Kidney tubule cell (primary cell): ENCODE data around the gene ENKUR.
"Not testable (repeated sequence)": the region's sequence is repeated elsewhere in the genome, so short reads cannot be mapped to it uniquely, and the experiment has no call there.

Experiments
- DNase-seq: peaks from one replicate; pipeline ENCODE4 v3.0.0-alpha.2; 2018; ENCODE audit warnings: low spot score

The ENKUR gene

DNA sequence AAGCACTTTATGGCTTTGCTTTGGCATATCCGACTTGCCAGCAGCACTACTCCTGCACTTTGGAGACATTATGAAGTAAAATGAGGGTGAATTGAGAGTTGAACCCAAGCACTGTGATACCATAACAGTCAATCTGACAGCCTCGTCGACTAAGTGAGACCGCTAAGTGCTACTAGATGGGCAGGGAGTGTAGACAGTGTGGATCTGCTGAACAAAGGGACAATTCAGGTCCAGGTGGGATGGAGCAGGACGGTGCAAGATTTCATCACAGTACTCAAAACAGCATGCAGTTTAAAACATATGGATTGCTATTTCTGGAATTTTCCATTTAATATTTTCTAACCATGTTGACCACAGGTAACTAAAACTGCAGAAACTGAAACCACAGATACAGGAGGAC lies 42.8 kb downstream of the ENKUR start:
- no peak for DNase-seq

- no peak for DNase-seq
These were observed 44.6 kb downstream of the ENKUR start for GRCh38 chr10:24971374-24971773.

DNA sequence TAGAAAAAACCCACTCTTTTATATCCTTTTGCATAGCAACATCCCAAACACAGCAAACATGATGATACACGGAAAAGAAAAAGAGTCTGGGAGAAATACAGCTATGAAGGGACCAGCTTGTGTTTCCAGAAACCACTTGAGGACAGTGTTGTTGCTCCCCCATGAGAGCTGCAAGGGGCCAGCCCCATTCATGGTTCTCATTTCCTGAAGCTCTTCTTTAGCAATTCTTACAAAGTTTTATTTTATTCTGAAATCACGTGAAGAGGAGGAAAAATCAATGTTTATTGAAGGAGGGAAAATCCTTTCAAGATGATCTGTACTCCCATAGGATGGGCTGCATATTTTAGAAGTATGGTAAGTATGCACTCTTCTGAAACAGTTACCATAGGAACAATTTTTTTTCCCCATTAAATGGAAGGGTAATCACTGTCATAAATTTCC lies 46.1 kb downstream of the ENKUR start:
- no peak for DNase-seq

DNA sequence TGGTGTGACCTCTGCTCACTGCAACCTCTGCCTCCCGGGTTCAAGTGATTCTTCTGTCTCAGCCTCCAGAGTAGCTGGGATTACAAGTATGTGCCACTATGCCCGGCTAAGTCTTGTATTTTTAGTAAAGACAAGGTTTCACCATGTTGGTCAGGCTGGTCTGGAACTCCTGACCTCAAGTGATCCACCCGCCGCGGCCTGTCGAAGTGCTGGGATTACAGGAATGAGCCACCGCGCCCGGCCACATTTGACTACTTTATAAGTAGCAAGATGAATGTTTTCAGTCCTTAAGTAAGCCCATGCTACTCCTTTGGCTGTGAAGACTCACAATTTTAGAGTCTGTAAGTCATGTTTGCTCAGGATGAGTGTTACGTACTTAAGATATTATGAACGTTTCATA lies 47.0 kb downstream of the ENKUR start:
- DNase-seq = not testable (repeated sequence)

DNA sequence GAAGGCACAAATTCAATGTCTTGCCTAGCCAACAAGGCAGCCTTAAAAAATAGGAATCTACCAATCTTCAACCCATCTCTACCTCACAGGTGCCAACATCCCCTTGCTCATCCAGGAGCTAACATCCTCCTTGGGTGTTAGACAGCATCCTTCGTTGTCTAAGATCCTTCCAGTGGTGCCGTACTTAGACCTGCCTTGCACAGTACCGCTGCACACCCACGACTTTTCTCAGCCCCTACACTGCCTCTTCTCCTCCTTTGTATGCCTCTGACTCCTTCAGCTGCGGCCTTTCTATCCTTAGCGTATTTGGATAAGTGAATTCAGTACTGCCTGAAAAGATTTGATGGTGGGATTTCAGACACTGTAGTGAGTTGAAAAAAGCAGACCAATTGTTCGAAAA lies 47.6 kb downstream of the ENKUR start:
- no peak for DNase-seq

GRCh38 chr10:24966962-24967481 lies 48.9 kb downstream of the ENKUR start:
- DNase-seq = no peak

DNA sequence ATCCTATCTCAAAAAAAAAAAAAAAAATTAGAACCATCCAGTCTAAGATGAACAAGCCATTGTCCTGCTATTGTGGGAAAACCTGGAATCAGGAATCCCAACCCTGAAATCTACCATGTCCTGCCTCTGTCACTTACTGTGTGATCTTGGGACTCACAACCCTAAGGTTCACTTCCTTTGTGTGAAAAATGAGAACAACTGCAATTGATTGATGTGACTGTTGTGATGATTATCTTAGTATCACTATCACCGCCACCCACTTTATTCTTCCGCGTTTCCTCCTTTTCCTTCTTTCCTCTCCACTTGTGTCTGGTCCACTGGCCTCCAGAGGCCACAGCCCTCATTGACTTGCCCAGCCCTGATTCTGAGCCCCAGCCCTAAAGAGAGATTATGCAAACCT lies 50.9 kb downstream of the ENKUR start:
- DNase-seq = no peak

- peak; percentile 77 for DNase-seq
These were observed 52.4 kb downstream of the ENKUR start for GRCh38 chr10:24963521-24964041.

DNA sequence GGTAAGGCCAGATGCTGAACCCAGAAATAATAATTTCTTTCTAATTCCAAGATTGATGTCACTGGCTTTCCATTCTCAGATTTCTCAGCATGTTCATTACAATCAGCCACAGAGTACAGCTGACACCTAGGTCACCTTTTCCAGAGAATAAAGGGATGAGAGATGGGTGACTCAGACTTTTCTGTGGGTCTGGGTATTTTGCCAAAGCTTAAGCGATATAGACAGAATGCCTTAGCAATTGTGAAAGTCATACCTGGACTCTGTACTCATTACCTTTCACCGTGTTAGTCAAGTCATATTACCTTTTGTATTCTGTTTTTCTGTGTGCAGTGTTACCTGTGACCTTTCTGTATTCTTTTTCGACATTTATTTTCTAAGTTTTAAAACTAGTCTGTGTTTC lies 53.0 kb downstream of the ENKUR start:
- peak; percentile 94 for DNase-seq

DNA sequence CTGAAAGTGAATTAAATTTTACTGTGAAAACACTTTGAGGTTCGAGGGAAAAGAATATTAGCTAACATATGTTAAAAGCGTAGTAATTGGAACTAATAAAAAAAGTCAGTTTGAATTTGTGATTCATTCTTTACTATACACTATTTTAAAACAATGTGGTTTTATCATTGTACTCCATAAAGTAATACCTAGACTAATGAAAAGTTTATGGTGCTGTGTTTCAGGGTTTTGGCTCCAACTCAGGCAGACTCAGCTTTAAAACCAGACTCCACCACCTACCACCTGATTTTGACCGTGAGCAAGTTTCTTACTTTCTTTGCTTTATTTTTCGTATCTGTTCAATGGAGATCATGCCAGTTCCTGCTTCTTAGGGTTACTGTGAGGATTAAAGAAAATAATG lies 54.4 kb downstream of the ENKUR start:
- DNase-seq = no peak

DNA sequence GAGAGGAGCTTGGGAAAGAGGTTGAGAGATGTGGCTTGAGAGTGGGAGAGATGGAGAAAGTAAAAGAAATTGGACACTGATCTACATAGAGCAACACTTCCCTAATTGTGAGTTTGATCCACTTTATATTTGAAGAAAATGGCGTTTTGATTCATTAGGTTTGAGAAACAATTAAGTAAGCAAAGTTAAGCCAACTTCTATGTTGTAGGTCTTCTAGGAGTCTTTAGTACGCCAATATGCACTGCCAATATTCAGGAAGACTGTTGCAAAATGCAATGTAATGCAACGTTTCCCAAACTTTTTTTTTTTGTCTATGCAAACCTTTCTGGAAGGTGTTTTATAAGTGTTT lies 56.6 kb downstream of the ENKUR start:
- DNase-seq = no peak

DNA sequence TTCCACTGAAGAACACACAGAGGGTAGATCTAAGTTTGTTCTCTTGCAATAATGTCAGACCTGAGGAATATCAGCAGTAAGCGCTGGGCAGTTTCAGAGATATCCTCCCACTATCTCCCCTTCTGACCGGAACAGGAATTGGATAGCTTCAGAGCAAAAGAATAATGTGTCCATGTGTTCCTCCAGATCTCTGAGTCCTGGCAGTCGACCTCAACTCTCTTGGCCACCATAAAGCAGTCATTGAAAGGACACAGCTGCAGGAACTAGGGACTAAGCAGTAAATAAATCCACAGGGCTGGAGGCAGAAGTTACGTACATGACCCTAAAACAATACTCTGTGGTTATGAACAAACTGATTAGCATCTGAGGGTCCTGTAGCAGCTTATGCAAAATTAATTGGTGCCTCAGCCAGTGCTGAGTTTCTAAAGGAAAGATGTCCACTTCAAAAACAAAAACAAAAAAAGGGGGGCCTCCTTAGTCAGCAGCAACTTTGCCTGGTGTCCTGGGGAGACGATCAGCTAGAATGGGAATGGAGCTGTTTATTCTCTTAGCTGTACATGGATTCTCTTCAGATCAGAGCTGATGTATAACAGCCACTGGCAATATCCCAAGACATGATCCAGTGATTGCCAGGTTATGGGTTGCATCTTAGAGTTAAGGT lies 57.1 kb downstream of the ENKUR start:
- no peak for DNase-seq

- DNase-seq = peak; percentile 66
These were observed 57.8 kb downstream of the ENKUR start for GRCh38 chr10:24958091-24958720.

DNA sequence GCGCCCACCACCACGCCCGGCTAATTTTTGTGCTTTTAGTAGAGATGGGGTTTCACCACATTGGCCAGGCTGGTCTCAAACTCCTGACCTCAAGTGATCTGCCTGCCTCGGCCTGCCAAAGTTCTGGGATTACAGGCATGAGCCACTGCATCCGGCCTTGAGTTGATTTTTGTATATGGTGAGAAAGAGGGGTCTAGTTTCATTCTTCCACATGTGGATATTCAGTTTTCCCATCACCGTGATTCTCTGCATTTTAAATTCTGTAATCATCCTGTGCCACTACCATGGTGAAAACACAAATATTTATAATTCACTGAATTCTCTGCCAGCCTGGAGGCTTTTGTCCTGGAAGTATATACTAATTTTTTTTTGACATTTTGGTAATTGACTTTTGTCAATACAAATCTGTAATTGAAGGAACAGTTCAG lies 58.3 kb downstream of the ENKUR start:
- DNase-seq = not testable (repeated sequence)

- DNase-seq = no peak
These were observed 62.3 kb downstream of the ENKUR start for GRCh38 chr10:24953675-24954074.

DNA sequence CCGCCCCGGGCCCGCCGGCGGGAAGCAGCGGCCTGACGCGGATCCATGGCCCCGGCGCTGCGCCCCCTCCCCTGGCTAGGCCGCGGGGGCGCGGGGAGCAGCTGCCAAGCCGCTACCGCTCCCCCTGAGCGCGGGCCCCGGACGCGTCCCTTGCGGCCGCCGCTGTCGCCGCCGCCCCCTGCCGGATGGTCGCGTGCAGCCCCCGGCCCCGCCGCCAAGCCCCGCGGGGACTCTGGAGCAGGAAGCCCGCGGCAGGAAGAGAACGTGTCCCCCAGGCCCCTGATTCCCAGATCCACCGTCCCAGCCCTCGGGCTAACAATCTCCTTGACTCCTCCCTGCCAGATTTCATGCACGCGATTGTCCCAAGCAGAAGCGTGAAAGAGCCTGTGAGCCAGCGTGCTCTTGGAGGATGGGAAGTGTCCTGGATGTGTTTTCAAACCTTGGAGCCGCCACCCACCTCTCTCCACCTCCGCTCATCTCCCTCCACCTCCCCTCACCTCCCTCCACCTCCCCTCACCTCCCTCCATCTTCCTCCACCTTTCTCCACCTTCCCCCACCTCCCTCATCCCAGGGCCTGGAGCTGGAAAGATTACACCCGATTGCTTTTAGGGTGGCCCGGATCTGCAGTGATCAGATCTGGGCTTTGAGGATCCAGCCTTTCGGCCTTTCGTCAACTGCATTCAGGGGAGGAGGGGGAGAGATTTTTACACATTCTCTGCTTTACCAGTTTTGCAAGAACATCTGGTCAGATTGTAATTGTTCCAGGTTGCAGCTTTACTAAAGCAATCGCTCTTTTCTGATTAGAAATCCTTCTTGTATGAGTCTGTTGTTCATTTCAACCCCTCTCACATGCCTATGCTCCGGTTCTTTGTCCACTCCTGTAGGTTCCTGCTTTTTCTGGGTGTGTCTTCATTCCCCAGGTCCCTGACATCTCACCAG lies 63.0 kb downstream of the ENKUR start:
- peak; percentile 33 for DNase-seq

GRCh38 chr10:24952143-24952706 lies 63.7 kb downstream of the ENKUR start, which contains the start of gene PRTFDC1:
TSS of gene PRTFDC1 (minus strand) at chr10:24952606. CDS start at chr10:24952575, 31 bp downstream.
- peak; percentile 30 for DNase-seq

- peak; percentile 12 for DNase-seq
These were observed 64.5 kb downstream of the ENKUR start for GRCh38 chr10:24951201-24952142.

DNA sequence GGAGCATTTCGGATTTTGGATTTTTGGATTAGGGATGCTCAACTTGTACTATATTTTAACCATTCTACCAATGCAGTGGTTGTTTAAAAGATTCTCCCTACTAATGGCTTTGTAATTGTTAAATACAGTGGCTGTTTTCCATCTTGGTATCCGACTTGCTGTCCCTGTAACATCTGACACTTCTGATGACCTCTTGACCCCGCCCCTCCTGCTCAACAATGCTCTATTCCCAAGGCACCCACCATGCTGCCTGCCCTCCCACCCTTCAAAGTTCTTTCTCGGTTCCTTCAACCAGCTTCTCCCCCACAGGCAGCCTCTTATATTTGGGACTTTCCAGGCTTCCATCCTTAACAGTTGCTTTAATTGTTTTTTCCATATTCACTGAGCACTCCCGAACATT lies 65.5 kb downstream of the ENKUR start:
- no peak for DNase-seq

DNA sequence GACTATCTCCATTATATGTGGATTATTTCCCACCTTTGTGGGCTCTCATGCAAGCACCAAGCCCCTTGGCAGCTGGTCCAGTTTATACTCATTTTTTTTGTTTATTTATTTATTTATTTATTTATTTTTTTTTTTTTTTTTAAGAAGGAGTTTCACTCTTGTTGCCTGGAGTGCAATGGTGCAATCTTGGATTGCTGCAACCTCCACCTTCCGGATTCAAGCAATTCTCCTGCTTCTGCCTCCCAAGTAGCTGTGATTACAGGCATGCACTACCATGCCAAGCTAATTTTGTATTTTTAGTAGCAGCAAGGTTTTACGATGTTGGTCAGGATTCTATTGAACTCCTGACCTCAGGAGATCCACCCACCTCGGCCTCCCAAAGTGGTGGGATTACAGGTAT lies 66.3 kb downstream of the ENKUR start:
- no peak for DNase-seq
